Measurements from ENCODE around the gene HIF1A. TPM values are rescaled to one million over a fixed set of nuclear protein-coding genes. Genes with fewer than 3 reads are reported as not detected.

Gene HIF1A
- total and polyA plus RNA-seq, 2 experiments from 2014 or later: 113 to 242 TPM

- peak; percentile 33; the same call in 1 of the 2 replicates for TF ChIP-seq ETS1 (IDR thresholded peaks at IDR 0.05)
- no peak for TF ChIP-seq JUNB (IDR thresholded peaks at IDR 0.05; ENCODE audit: unreplicated experiment)
- no peak for TF ChIP-seq ZNF114 (CRISPR knock-in tag; IDR thresholded peaks at IDR 0.05)
- no peak for TF ChIP-seq EZH2phosphoT487 (IDR thresholded peaks at IDR 0.05; ENCODE audit: unreplicated experiment)
- TF ChIP-seq ZNF462 (CRISPR knock-in tag; IDR thresholded peaks at IDR 0.05): no peak
- TF ChIP-seq CREB1 (CRISPR knock-in tag; IDR thresholded peaks at IDR 0.05; ENCODE audit: low read depth): peak; percentile 78
Measured at GRCh38 chr14:61761959-61762786, 66.9 kb downstream of the HIF1A start, which contains the start of gene SNAPC1 (continued).
